Measurements from ENCODE around the gene CHN2. TPM values are rescaled to one million over a fixed set of nuclear protein-coding genes. Genes with fewer than 3 reads are reported as not detected.
A peak's percentile ranks its signal among the peaks of the same experiment; 100 is the strongest.

CHN2 gene
- total RNA-seq, 1 donor = 0.81 TPM

- no peak for DNase-seq (ENCODE audit: low read depth)
- H3K4me3 ChIP-seq (ENCODE audit: low read depth, low read length) = no peak overlapping the region
- no peak for TF ChIP-seq CTCF (IDR thresholded peaks at IDR 0.05; ENCODE audit: insufficient read depth, low read length)
Measured at GRCh38 chr7:29332875-29333855, 138.6 kb downstream of the CHN2 start.

DNA sequence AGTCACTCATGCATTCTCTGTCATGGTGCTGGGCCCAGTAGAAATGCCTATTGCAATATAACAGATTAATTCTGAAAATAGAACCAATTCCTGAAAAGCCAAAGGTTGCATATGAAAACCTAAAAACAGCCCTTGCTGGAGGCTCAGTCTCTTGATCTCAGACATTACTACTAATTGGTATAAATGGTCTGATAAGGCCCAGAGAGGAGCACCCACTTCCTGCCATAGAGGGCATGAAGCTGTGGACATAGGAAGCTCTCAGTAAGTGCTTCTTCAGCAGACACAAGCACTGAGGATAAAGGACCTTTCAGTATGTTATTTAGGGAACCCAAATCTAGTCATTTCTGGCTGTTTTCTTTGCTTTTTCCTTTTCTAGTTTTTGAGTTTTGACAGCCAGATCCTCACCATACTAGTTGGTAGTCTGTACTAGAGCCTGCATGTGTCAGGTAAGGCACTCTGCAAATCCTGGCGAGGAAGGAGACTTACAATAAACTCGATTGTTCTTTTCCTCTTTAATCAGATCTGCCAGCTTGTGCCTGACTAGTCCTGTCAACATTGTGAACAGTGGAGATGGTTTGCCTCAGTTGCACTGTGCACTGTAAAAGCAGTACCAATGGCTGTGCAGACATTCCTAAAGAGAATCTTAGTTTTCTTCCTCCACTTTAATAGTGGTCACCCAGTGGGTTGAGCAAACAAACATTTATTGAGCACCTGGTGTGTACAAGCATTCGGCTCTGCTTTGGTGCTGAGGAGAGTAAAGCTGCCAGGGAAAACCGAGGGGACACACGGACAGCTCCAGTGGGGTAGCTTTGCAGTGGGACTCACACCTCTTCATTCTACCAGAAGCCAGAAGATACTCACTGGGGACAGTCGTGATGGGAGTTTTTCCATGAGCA, 140.9 kb downstream of the CHN2 start:
- H3K4me3 ChIP-seq (ENCODE audit: low read depth, low read length) = no peak overlapping the region
- no peak for DNase-seq (ENCODE audit: low read depth)
- TF ChIP-seq CTCF (IDR thresholded peaks at IDR 0.05; ENCODE audit: insufficient read depth, low read length) = no peak

DNA sequence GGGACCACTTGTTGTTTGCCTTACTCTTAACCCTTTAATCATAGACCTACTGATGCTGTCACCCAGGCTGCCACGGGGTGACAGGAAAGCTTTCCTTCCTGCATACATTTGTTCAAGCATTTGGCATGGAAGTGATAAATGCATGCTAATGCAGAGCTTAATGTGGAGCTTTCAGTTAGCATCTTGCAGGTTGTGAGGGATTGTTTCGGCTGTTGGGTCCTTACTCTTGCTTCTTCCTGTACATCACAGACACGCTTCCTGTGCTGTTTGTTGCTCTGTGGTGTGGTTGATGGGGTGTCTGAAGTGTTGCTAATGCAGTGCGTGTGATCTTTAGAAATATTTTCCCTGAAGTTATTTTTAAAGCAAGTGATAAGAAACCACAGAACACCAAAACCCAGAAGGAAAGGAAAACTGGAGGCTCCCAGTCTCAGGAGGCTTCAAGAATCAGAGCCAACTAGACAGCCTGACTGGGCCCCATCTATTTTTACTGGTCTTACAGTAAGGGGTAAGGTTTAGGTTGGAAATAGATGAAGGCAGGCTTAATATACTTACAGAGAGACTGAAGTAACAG, 143.1 kb downstream of the CHN2 start:
- no peak overlapping the region for H3K4me3 ChIP-seq (ENCODE audit: low read depth, low read length)
- TF ChIP-seq CTCF (IDR thresholded peaks at IDR 0.05; ENCODE audit: insufficient read depth, low read length) = no peak
- peak; percentile 88 for DNase-seq (ENCODE audit: low read depth)

DNA sequence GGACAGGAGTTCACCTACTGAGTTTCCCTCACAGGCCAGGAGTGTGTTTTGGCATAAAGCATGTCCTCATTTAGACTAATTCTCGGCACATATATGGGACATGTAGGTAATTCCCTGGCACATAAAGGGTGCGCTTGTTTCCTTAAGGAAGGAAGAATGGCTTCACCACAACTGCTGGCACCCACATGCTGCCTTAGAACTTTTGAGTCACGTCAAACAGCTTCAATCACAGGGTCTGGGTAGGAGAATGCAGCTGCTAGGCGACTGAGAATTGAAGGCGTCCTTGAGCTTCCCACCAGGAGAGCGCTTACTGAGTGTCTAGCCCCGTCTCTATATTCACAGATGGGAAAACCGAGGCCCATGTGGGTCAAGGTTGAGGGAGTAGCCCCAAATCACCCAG, 146.1 kb downstream of the CHN2 start:
- H3K4me3 ChIP-seq (ENCODE audit: low read depth, low read length) = no peak overlapping the region
- no peak for TF ChIP-seq CTCF (IDR thresholded peaks at IDR 0.05; ENCODE audit: insufficient read depth, low read length)
- no peak for DNase-seq (ENCODE audit: low read depth)

GRCh38 chr7:29341156-29341555, 146.6 kb downstream of the CHN2 start:
- no peak for TF ChIP-seq CTCF (IDR thresholded peaks at IDR 0.05; ENCODE audit: insufficient read depth, low read length)
- no peak for DNase-seq (ENCODE audit: low read depth)
- no peak overlapping the region for H3K4me3 ChIP-seq (ENCODE audit: low read depth, low read length)

GRCh38 chr7:29342761-29343160, 148.2 kb downstream of the CHN2 start:
- peak; percentile 46 for DNase-seq (ENCODE audit: low read depth)
- H3K4me3 ChIP-seq (ENCODE audit: low read depth, low read length) = no peak overlapping the region
- TF ChIP-seq CTCF (IDR thresholded peaks at IDR 0.05; ENCODE audit: insufficient read depth, low read length) = no peak
